Lung (tissue), 12 donors: ENCODE data around the gene APBB2. TPM values are rescaled to one million over a fixed set of nuclear protein-coding genes. Genes with fewer than 3 reads are reported as not detected.

Source experiments
- ATAC-seq: fragments of 200-7000 bp; cut with Tn5 transposase; one replicate; pipeline ENCODE4 v1.9.1; 2020; ENCODE audit warnings: moderate number of reproducible peaks; ENCODE audit not compliant: insufficient read depth, low FRiP score
- DNase-seq, 3 donors: peaks; one replicate each; pipeline ENCODE4 v3.0.0-alpha.2; 2013 to 2017
- H3K27ac ChIP-seq, 2 donors: one replicate each; pipeline ENCODE4 v1.5.1; 2013; ENCODE audit warnings: mild to moderate bottlenecking in 2 of 2, moderate library complexity in 2 of 2, control low read depth in 1 of 2, inconsistent platforms in 1 of 2, low read depth in 1 of 2, low read length in 1 of 2
- H3K27me3 ChIP-seq, 3 donors: one replicate each; pipeline ENCODE4 v1.5.1; 2013; ENCODE audit warnings: low read length in 2 of 3; ENCODE audit not compliant: control insufficient read depth in 3 of 3, insufficient read depth in 3 of 3
- H3K36me3 ChIP-seq, 4 donors: one replicate each; pipeline ENCODE4 v1.5.1; 2013; ENCODE audit warnings: low read length in 4 of 4, mild to moderate bottlenecking in 1 of 4, moderate library complexity in 1 of 4; ENCODE audit not compliant: control insufficient read depth in 4 of 4, insufficient read depth in 4 of 4
- H3K4me1 ChIP-seq, 5 donors: one replicate each; pipeline ENCODE4 v1.5.1; 2013; ENCODE audit warnings: low read length in 5 of 5, mild to moderate bottlenecking in 2 of 5, moderate library complexity in 1 of 5; ENCODE audit not compliant: control insufficient read depth in 5 of 5, insufficient read depth in 5 of 5
- H3K4me3 ChIP-seq: one replicate; pipeline ENCODE4 v1.5.1; 2013; ENCODE audit warnings: mild to moderate bottlenecking, control low read depth, moderate library complexity
- H3K9ac ChIP-seq, 2 donors: one replicate each; pipeline ENCODE4 v1.5.1; 2013; ENCODE audit warnings: low read length in 2 of 2, control low read depth in 1 of 2; ENCODE audit not compliant: insufficient read depth in 1 of 2
- H3K9me3 ChIP-seq, 4 donors: one replicate each; pipeline ENCODE4 v1.5.1; 2013; ENCODE audit warnings: low read length in 3 of 4, mild to moderate bottlenecking in 1 of 4, moderate library complexity in 1 of 4; ENCODE audit not compliant: control insufficient read depth in 4 of 4, insufficient read depth in 3 of 4
- CTCF ChIP-seq: IDR thresholded peaks from 2 replicates; pipeline ENCODE4 v1.5.1; 2012; ENCODE audit warnings: mild to moderate bottlenecking; ENCODE audit errors: control extremely low read depth, extremely low read depth
- WGBS, 2 donors: extraction: QIAGEN DNeasy Blood & Tissue Kit; methylation state at CpG; one replicate each; pipeline ENCODE4 v1.1.7; 2013; 5-methylcytosine and 5-hydroxymethylcytosine counted together
- polyA plus RNA-seq, 2 donors: library from polyadenylated mRNA; stranded (reverse); fragments of 200-250 nt; gene quantifications; one replicate each; pipeline ENCODE4 v1.2.1, GENCODE V29; 2013
- total RNA-seq, 2 donors: library from RNA; depleted of rRNA in 1 of 2; stranded (reverse); fragments of >200 nt in 1 of 2; gene quantifications; one replicate each; pipeline ENCODE4 v1.2.1, GENCODE V29; 2014 to 2021
- donor health status: control.
- donor health status: control.
- donor health status: Bipolar disorder and iron deficiency.
- donor health status: healthy.
- donor health status: DM: yes; HTN: yes; CAD: no.

APBB2 gene
- total and polyA plus RNA-seq, 4 donors = 13.3 to 99.0 (median 40.4) TPM

GRCh38 chr4:41065434-41066006 lies 148.8 kb downstream of the APBB2 start:
- TF ChIP-seq CTCF = no peak
- DNase-seq (no peak), ATAC-seq (no peak)
- Histone ChIP-seq H3K4me1 (peaks cover under 1 to 11% (median 8%) of the 10 kb centered on the region in 5 donors), H3K9ac (no peak overlapping the region), H3K4me3 (no peak overlapping the region), H3K36me3 (peaks cover 0 to 3% (median under 1%) of the 10 kb centered on the region in 4 donors), H3K9me3 (no peaks in the 10 kb centered on the region), H3K27me3 (no peaks in the 10 kb centered on the region), H3K27ac (no peak overlapping the region)
- 96 to 98% methylated on average over 5 of the region's 5 CpGs for WGBS, 2 donors

GRCh38 chr4:41064953-41065352 lies 149.4 kb downstream of the APBB2 start:
- ATAC-seq = no peak
- WGBS, 2 donors = 97% methylated on average over 3 of the region's 3 CpGs

DNA sequence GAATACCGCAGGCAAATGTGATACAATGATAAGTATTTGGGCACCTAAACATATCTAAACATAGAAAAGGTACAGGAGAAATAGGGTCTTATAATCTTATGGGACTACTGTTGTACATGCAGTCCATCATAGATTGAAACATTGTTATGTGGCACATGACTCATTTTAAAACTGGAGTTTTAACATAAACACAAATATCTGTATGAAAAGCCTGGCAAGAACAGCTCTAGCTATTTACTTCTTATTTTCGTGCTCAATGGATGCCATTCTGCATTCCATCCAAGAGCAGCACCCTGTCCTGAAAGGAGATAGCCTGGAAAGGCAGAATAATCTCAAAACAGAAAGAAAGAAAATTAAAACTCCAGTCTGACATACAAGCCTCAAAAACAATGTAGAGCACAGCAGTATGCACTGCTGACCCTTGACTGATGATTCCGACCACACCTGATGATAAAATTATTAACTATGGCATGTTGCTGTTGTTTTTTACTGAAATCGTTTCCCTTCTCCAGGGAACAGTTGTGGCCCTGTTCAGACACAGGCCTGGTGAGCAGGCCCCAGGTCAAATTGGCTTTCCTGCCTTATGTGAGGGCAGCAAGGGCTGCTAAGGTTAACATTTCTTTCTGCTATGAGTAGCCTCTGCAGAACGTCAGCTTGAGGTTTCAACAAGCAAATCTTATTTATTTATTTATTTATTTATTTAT lies 152.7 kb downstream of the APBB2 start:
- Histone ChIP-seq H3K4me3 (no peak overlapping the region), H3K36me3 (peaks cover 0 to 3% (median under 1%) of the 10 kb centered on the region in 4 donors), H3K9me3 (no peaks in the 10 kb centered on the region), H3K9ac (no peak overlapping the region), H3K27me3 (no peaks in the 10 kb centered on the region), H3K27ac (no peak overlapping the region), H3K4me1 (peaks cover 0 to 9% (median 4%) of the 10 kb centered on the region in 5 donors)
- ATAC-seq (no peak), DNase-seq (no peak)
- 67 to 71% methylated on average over 5 of the region's 5 CpGs for WGBS, 2 donors
- no peak for TF ChIP-seq CTCF

More at GRCh38 chr4:41064953-41065352, 149.4 kb downstream of the APBB2 start:
- no peak for DNase-seq
- H3K9ac ChIP-seq = no peak overlapping the region
- TF ChIP-seq CTCF = no peak
- H3K4me1 ChIP-seq = peaks cover 0 to 11% (median 8%) of the 10 kb centered on the region in 5 donors
- H3K9me3 ChIP-seq = no peaks in the 10 kb centered on the region
- H3K4me3 ChIP-seq = no peak overlapping the region
- no peak overlapping the region for H3K27ac ChIP-seq
- no peaks in the 10 kb centered on the region for H3K27me3 ChIP-seq
- H3K36me3 ChIP-seq = peaks cover 0 to 3% (median under 1%) of the 10 kb centered on the region in 4 donors
